C4-2B (cell line): ENCODE results near the gene DHRS12.

ENCODE experiments used
- ZFX ChIP-seq: fragments of 450-650 bp; IDR thresholded peaks from 2 replicates; pipeline ENCODE4 v1.6.1; 2017
- TF ChIP-seq, protein P1 (sequence below): fragments of 450-650 bp; conservative IDR thresholded peaks from 2 replicates; pipeline ENCODE4 v1.5.1; 2017; ENCODE audit warnings: mild to moderate bottlenecking

DNA sequence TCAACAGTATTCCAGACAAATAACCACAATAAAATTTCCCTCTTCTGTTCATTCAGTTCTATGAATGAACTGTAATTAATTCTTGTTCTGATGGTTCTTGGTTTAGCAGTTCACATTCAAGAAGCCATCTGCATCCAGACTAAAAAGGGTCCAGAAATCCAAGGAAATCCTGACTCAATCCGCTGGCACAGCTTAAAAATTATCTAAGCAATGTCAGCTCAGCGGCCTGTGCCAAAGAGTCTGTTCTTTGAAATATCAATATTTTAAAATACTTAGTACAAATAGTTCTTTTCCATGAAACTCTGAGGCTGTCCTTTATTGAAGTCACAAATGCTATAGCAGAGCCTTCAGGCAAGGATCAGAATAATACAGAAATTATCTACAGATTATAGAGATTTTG lies 57.2 kb downstream of the DHRS12 start:
- TF ChIP-seq, protein P1, sequence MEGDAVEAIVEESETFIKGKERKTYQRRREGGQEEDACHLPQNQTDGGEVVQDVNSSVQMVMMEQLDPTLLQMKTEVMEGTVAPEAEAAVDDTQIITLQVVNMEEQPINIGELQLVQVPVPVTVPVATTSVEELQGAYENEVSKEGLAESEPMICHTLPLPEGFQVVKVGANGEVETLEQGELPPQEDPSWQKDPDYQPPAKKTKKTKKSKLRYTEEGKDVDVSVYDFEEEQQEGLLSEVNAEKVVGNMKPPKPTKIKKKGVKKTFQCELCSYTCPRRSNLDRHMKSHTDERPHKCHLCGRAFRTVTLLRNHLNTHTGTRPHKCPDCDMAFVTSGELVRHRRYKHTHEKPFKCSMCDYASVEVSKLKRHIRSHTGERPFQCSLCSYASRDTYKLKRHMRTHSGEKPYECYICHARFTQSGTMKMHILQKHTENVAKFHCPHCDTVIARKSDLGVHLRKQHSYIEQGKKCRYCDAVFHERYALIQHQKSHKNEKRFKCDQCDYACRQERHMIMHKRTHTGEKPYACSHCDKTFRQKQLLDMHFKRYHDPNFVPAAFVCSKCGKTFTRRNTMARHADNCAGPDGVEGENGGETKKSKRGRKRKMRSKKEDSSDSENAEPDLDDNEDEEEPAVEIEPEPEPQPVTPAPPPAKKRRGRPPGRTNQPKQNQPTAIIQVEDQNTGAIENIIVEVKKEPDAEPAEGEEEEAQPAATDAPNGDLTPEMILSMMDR: no peak
- no peak for TF ChIP-seq ZFX
